CD4-positive, alpha-beta T cell (primary cell): ENCODE results near the gene BCAR1. TPM values are rescaled to one million over a fixed set of nuclear protein-coding genes. Genes with fewer than 3 reads are reported as not detected.
"Not testable (repeated sequence)": the region's sequence is repeated elsewhere in the genome, so short reads cannot be mapped to it uniquely, and the experiment has no call there.

Source experiments
- ATAC-seq: fragments of 200-7000 bp; cut with Tn5 transposase; one replicate; pipeline ENCODE4 v1.10.0; 2022; ENCODE audit warnings: mild to moderate bottlenecking; ENCODE audit not compliant: poor library complexity
- CTCF ChIA-PET: fragments of 350-600 bp; sonication (Branson Sonifier 250); formaldehyde crosslinking; loops from one replicate; lab custom pipeline; 2021; ENCODE audit warnings: antibody characterized with exemption, inconsistent platforms; lab: Charles Lee
- POLR2A ChIA-PET: fragments of 350-600 bp; sonication (Branson Sonifier 250); formaldehyde crosslinking; loops from one replicate; lab custom pipeline; 2021; ENCODE audit warnings: antibody characterized with exemption, inconsistent platforms; lab: Charles Lee
- DNase-seq, 14 experiments: peaks; one replicate each; pipeline ENCODE4 v3.0.0-alpha.2; 2013 to 2020; ENCODE audit warnings: mixed read lengths in 2 of 14
- H3K27ac ChIP-seq, 2 donors: one replicate each; pipeline versions ENCODE4 v1.5.1 to v1.7.0; 2013; ENCODE audit warnings: low read length in 2 of 2, low read depth in 1 of 2, mild to moderate bottlenecking in 1 of 2
- H3K27me3 ChIP-seq, 2 experiments: 1 replicate in 1 of 2; 2 replicates in 1 of 2; pipeline versions ENCODE4 v1.6.1 to v1.7.0; 2013; ENCODE audit warnings: low read length in 2 of 2, control low read depth in 1 of 2, mild to moderate bottlenecking in 1 of 2, moderate library complexity in 1 of 2; ENCODE audit not compliant: insufficient read depth in 2 of 2, control insufficient read depth in 1 of 2
- H3K36me3 ChIP-seq: one replicate; pipeline ENCODE4 v1.6.1; 2013; ENCODE audit warnings: low read length, control low read depth; ENCODE audit not compliant: insufficient read depth
- H3K4me1 ChIP-seq: one replicate; pipeline ENCODE4 v1.6.1; 2013; ENCODE audit warnings: low read length, control low read depth; ENCODE audit not compliant: insufficient read depth
- H3K4me3 ChIP-seq: one replicate; pipeline ENCODE4 v1.5.1; 2013; ENCODE audit warnings: mild to moderate bottlenecking, low read length, moderate library complexity
- H3K9me3 ChIP-seq, 2 experiments: 1 replicate in 1 of 2; 2 replicates in 1 of 2; pipeline versions ENCODE4 v1.6.1 to v1.7.0; 2013; ENCODE audit warnings: low read length in 2 of 2, mild to moderate bottlenecking in 2 of 2, control low read depth in 1 of 2, moderate library complexity in 1 of 2; ENCODE audit not compliant: control insufficient read depth in 1 of 2, insufficient read depth in 1 of 2
- H3K27ac Mint-ChIP-seq: one replicate; pipeline ENCODE4 v1.8.0; 2020; ENCODE audit warnings: mixed read lengths
- H3K27me3 Mint-ChIP-seq: one replicate; pipeline ENCODE4 v1.8.0; 2021; ENCODE audit warnings: mixed read lengths
- H3K36me3 Mint-ChIP-seq: one replicate; pipeline ENCODE4 v1.8.0; 2021; ENCODE audit warnings: low read depth, mixed read lengths
- H3K4me1 Mint-ChIP-seq: one replicate; pipeline ENCODE4 v1.8.0; 2021; ENCODE audit warnings: low read depth, mixed read lengths
- H3K4me3 Mint-ChIP-seq: one replicate; pipeline ENCODE4 v1.8.0; 2020; ENCODE audit warnings: mild to moderate bottlenecking, mixed read lengths
- H3K9me3 Mint-ChIP-seq: one replicate; pipeline ENCODE4 v1.8.0; 2020; ENCODE audit warnings: mixed read lengths
- CTCF ChIP-seq: fragments of 200-600 bp; IDR thresholded peaks from one replicate; pipeline ENCODE4 v1.8.0; 2022; ENCODE audit warnings: antibody characterized with exemption, mild to moderate bottlenecking
- intact Hi-C, 2 experiments: fragments of 100-400 bp; cut with DNase I in 1 of 2; cut with micrococcal nuclease in 1 of 2; formaldehyde crosslinking; loops; one replicate each; pipeline versions ENCODE4 v1.15.1 to v1.9.0; 2023 to 2025; cut with DNase I, micrococcal nuclease
- total RNA-seq, 174 experiments: library from RNA in 2 of 174; stranded (reverse) in 2 of 174; gene quantifications; one replicate each; pipeline ENCODE4 v1.2.3 and lab custom pipeline; 2021 to 2026

The BCAR1 gene
- total RNA-seq, 2 experiments from 2014 or later = 0.08 to 0.17 TPM

GRCh38 chr16:75206749-75207451, 44.5 kb downstream of the BCAR1 start, which contains the start of gene CTRB2:
Gene CTRB2, minus strand, starts transcription at chr16:75207161. Its CDS starts 20 bp downstream, at chr16:75207141.
- Histone ChIP-seq H3K4me3 (no peak within 1 kb of the TSS), H3K27me3 (no peaks in the 10 kb centered on the region), H3K9me3 (no peaks in the 10 kb centered on the region), H3K36me3 (no peaks in the 10 kb centered on the region), H3K4me1 (peaks cover 2% of the 10 kb centered on the region), H3K27ac (no peak within 1 kb of the TSS)
- peaks cover 8% of the 10 kb centered on the region for H3K4me1 Mint-ChIP-seq
- CTCF ChIA-PET = no interaction called here
- no peak within 1 kb of the TSS for H3K27ac Mint-ChIP-seq
- DNase-seq (no peak), ATAC-seq (no peak)
- H3K36me3 Mint-ChIP-seq = no peaks in the 10 kb centered on the region
- intact Hi-C loops = loop anchor here in 1 of 2 experiments (2.0 kb wide), 1 partner anchor 20 kb away; no protein-coding TSS in a partner anchor
- no peaks in the 10 kb centered on the region for H3K27me3 Mint-ChIP-seq
- no peaks in the 10 kb centered on the region for H3K9me3 Mint-ChIP-seq
- no peak within 1 kb of the TSS for H3K4me3 Mint-ChIP-seq
- POLR2A ChIA-PET = no interaction called here
- no peak for TF ChIP-seq CTCF

- H3K4me1 Mint-ChIP-seq = peaks cover 15% of the 10 kb centered on the region
- H3K27ac Mint-ChIP-seq, H3K4me3 ChIP-seq, H3K27me3 ChIP-seq, DNase-seq, H3K36me3 ChIP-seq, CTCF ChIA-PET, H3K4me3 Mint-ChIP-seq, H3K9me3 Mint-ChIP-seq, H3K27me3 Mint-ChIP-seq, POLR2A ChIA-PET, H3K4me1 ChIP-seq, ATAC-seq, H3K27ac ChIP-seq, H3K9me3 ChIP-seq, H3K36me3 Mint-ChIP-seq: not testable (repeated sequence)
- intact Hi-C loops = loop anchor here in 1 of 2 experiments (2.0 kb wide), 1 partner anchor 21 kb away; no protein-coding TSS in a partner anchor
Observed at GRCh38 chr16:75205961-75206748, 45.3 kb downstream of the BCAR1 start.

GRCh38 chr16:75205438-75205837, 46.0 kb downstream of the BCAR1 start:
- H3K4me3 Mint-ChIP-seq, POLR2A ChIA-PET, H3K27me3 Mint-ChIP-seq, H3K27ac Mint-ChIP-seq, H3K9me3 ChIP-seq, ATAC-seq, H3K27me3 ChIP-seq, DNase-seq, H3K9me3 Mint-ChIP-seq, H3K4me3 ChIP-seq, CTCF ChIA-PET, H3K36me3 ChIP-seq, H3K27ac ChIP-seq, intact Hi-C loops, H3K36me3 Mint-ChIP-seq: not testable (repeated sequence)
- peaks cover 22% of the 10 kb centered on the region for H3K4me1 Mint-ChIP-seq
- H3K4me1 ChIP-seq = peaks cover 11% of the 10 kb centered on the region

DNA sequence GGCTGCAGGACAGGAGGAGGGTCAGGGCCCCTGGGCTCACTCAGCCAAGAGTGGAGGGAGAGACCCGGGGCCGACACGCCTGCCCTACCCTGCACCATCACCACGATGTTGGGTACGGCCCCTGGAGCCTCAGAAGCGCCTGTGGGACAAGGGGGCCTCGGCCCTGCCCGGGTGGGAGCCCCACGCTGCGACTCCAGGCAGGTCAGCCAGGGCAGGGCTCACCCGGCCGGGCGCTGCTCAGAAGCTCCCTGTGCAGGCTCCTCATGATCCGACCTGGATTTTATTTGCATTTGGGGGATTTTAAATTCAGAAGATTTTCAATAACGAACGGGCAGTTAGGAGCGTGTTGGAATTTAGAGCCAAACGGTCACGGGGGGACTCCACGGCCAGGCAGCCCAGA, 46.5 kb downstream of the BCAR1 start:
- H3K4me3 Mint-ChIP-seq, POLR2A ChIA-PET, H3K27ac Mint-ChIP-seq, H3K9me3 Mint-ChIP-seq, H3K36me3 Mint-ChIP-seq, DNase-seq, H3K4me3 ChIP-seq, CTCF ChIA-PET, H3K27me3 ChIP-seq, H3K27me3 Mint-ChIP-seq, H3K27ac ChIP-seq, H3K9me3 ChIP-seq, H3K36me3 ChIP-seq, ATAC-seq, intact Hi-C loops: not testable (repeated sequence)
- peaks cover 11% of the 10 kb centered on the region for H3K4me1 ChIP-seq
- peaks cover 25% of the 10 kb centered on the region for H3K4me1 Mint-ChIP-seq
